HG03442 (cell line): Measurements from ENCODE around the gene TMEM255B.

Experiments used
- ATAC-seq: cut with Tn5 transposase; IDR thresholded peaks from one replicate; pipeline ENCODE4 v1.9.1; 2021; ENCODE audit warnings: mild to moderate bottlenecking, moderate library complexity; ENCODE audit not compliant: unreplicated experiment

The TMEM255B gene

GRCh38 chr13:113766035-113766800 is 7.2 kb downstream of the TMEM255B start:
- no peak for ATAC-seq

- ATAC-seq: no peak
Measured at GRCh38 chr13:113767366-113767765, 8.3 kb downstream of the TMEM255B start.

DNA sequence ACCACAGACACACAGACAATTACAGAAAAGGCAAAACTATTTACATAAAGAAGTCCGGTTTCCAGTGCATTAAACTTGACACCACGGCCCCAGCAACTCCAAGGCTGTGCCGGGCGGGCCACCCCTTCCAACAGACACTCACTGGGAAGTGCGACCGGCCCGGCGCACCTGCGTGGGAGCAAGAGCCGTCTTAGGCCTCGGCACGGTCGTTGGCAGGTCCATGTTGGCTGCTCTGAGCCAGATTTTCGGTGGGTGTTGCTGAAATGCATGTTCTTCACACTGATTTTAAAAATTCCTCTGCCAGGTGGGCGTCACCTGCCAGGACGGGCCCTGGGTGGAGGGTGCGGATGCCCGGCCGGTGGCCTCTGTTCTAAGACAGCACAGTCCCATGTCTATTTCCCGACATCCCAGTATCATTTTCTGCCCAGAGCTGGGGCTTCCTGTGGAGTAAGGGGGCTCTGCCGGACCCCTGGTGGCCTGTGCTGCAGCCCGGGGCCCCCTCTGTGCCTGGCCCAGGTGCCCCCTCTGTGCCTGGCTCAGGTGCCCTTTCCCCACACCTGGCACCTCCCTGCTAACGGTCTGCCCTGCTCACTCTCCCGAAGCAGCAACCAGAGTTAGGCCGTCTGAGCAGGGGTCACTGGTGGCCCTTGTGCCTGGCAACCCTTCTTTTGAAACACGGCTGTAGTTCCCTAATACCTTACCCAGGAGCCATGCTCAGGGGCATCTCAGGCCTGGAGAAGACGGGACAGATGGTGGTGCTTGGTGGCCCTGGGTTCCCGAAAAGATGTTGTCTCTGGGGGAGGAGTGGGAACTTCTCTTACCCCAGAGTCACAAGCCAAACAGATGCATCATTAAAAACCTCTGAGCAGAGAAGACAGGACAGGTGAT is 9.2 kb downstream of the TMEM255B start:
- no peak for ATAC-seq

DNA sequence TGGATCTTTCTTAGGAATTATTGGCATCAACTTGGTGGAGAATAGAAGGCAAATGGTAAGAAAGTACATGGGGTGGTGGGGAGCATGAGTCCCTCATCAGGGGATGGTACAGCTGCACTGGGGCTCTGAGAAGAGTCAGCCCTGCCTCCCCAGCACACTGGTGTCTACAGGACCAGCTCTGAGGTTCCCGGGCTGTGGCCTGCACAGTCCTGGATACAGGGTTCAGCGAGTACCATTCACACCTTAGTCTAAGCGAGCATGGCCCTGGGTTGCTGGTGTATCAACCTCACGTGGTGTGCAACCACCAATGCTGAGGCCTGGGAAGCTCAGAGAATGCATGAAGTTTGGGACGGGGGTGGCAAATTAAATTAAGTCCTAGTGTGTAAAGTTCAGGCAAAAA is 10.1 kb downstream of the TMEM255B start:
- ATAC-seq: no peak

GRCh38 chr13:113769881-113770280 is 10.9 kb downstream of the TMEM255B start:
- ATAC-seq: no peak

DNA sequence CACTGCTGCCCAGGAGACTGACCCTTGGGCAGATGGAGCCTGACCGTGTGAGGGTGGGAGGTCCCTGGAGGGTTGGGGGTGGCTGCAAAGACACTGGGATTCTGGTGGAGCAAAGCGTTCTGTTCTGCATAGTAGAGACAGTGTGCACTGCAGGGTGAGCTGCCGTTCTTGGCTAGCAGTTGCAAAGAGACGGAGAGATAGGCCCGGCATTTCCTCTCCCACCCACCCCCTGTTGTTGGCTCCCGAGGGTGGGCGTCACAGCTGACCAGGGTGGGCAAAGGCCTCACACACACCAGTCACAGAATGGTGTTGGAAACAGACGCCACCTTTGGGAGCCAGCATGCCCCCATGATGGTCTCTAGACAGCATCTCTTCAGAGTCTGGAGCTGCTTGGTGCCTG is 11.4 kb downstream of the TMEM255B start:
- ATAC-seq: no peak

DNA sequence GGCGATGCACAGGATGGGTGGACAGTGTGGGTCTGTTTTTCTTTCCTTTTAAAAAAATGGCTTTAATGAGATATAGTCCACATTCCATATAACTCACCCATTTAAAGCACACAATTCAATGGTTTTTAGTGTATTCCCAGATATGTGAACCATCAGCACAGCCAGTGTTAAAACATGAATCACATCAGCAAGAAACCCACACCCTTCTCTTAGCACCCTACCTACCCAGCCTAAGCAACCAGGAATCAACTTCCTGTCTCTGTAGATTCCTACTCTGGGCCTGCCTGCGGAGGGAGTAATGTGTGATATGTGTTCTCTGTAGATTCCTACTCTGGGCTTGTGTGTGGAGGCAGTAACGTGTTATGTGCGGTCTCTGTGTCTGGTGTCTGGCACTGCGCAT is 11.9 kb downstream of the TMEM255B start:
- ATAC-seq: no peak

DNA sequence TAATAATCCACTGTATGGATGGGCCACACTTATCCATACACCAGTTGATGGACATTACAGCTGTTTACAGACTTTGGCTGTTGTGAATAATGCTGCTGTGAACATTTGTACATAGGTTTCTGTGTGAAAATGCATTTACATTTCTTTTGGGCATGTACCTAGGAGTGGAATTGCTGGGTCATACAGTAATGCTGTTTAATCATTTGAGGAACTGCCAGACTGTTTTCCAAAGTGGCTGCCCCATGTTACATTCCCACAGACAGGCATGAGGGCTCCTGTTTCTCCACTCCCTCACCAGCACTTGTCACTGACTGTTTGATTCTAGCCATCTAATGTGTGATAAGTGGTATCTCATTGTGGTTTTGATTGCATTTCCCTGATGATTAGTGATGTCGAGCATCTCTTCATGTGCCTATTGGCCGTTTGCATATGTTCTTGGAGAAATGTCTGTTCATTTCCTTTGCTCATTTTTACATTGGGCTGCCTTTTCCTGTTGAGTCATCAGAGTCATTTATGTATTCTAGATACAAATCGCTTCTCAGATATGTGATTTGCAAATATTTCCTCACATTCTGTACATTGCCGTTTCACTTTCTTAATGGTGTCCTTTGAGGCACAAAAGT is 12.8 kb downstream of the TMEM255B start:
- ATAC-seq: no peak

GRCh38 chr13:113774177-113775107 is 15.4 kb downstream of the TMEM255B start:
- no peak for ATAC-seq

GRCh38 chr13:113775451-113776145 is 16.6 kb downstream of the TMEM255B start:
- ATAC-seq: no peak

DNA sequence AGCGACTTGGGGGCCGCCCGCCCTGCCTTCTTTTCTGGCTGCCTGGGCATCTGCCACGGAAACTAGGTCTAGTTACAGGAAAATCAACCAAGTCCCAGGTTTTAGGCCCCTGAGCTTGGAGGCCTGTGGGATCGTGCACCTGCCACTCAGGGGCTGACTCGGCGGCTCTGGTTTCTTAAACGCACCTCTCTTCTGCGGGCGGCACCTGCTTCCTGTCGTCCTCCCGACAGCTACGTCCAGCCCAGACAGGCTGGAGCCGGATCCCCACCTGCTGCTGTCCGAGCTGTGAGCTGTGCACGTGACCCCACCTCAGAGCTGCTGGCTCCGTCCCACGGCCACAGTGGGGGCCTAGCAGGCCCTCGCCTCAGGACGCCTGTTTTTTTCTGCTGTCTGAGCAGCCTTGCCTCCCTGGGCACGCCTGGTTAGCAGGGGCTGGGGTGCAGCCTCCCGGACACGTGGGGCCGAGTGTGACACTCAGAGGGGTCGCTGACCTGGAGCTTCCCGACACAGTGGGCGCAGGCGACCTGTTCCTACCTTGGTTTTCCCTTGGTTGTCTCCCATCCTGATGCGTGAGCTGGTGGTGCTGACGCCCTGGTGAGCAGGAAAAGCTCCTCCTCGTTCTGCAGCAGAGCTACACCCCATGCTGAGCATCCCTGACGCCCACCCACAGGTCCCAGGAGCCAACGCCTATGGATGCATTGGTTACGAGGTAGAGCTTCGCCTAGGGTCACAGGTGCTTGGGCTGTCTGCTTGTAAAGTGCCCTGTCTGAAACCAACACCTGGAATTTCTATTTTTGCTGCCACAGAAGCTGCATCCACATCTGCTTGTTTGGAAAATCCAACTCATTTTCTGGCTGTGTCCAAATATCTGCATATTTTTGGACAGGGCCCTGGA is 17.5 kb downstream of the TMEM255B start:
- ATAC-seq: no peak

- no peak for ATAC-seq
Measured at GRCh38 chr13:113777311-113778260, 18.6 kb downstream of the TMEM255B start.

DNA sequence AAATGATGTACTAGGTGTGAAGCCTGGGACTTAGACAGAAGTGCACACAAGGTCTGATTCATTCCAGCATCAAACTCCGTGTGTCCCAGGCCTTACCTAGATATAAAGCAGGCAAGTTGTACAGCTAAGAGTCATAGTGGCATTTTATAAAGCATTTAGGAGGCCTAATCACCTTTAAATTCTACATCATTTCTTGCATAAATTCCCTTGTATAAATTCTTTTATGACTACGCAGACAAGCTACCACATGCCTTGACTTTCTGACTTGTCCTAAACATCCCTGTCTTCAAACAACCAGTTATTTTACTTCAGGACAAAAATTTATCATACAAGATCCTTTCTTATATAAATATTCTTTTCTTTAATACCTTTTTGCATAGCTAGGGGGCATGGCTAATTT is 22.5 kb downstream of the TMEM255B start:
- no peak for ATAC-seq

- no peak for ATAC-seq
Measured at GRCh38 chr13:113782472-113782871, 23.4 kb downstream of the TMEM255B start.

DNA sequence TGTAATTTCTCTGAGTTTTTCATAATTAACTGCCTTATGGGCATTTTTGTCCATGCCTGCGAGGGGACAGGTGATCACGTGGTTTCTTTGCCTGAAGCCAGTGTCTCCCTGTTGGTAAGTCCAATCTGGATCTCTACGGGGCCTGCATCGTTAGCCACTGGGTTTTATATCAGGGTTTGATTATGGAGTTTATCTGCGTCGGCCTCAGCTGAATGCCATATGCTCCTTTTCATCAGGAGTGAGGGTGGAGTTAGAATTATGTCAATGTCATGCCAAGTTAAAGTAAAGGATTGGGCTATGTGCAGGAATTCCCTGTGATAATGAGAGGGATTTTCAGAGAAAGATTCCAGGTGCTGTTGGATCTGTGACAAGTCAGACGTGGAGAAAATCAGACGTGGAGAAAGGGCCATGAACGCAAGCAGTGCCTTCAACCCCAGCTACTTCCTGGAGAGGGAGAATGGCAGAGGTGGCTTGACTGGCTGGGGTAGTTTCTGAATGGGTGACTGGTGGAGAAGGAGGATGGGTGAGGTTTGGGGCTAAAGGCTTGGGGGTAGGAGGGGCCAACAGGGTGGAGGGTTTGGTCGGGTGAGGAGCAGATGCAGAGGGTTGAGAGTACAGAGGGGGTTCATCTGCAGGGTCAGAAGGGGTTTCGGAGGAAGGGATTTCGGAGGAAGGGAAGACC is 24.3 kb downstream of the TMEM255B start:
- ATAC-seq: no peak

DNA sequence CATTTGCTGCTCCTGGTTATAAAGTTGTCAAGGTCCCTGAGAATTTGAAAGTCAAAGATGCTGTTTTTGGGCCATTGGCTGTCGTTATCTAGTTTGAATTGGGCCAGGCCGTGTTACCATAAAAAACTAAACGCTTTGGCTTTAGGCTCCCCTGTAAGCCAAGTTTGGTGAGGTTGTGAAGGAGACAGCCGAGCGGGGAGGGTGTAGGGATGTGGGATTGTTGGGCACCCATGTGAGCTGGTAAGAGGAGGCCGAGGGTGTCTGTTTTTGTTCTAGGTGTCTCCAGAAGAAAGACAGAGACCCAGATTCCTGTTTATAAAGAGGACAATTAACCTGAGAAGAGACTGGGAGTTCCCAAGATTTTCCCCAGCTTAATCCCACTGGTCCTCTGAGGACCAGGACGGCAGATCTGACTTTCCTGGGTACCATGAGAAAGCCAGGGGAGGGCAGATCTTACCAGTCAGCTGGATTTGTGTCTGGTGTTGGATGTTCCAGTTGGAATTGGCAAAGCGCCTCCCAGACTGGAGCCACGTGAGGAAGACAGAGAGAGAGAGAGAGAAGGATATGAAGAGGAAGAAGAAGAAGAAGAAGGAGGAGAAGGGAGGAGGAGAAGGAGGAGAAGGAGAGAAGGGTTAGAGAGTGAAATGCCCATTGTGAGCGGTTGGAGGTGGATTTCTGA is 25.1 kb downstream of the TMEM255B start:
- ATAC-seq: no peak

DNA sequence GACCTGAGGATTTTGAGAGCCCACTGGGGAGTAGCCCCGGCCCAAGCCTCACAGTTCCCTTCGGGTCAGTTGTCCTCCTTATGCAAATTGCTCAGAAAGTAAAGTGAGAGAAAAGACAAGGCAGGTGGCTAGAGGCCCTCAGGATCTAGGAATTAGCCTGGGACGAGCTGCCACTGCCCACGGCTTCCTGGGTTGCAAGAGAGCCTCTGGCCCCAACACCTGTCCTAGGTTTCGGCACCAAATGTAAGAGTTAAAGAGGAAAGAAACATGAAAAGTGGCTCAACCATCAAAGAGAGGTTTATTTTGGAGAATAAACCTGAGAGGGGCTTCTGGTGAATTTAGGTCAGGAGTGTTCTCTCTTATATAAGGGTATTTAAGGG is 25.6 kb downstream of the TMEM255B start:
- ATAC-seq: no peak
